ENCODE measurements around the gene CDH23. TPM values are rescaled to one million over a fixed set of nuclear protein-coding genes. Genes with fewer than 3 reads are reported as not detected.

CDH23 gene
- total and polyA plus RNA-seq, 2 of the 8 experiments (the other 6 are each of a cell fraction or from before 2014, with no cell fraction given), result 1.9 to 4.9 TPM

GRCh38 chr10:71555087-71555723, 158.5 kb downstream of the CDH23 start (continued):
- TF ChIP-seq GTF2F1 (IDR thresholded peaks at IDR 0.05; ENCODE audit: borderline replicate concordance, low read depth, low read length) (no peak), SRF (IDR thresholded peaks at IDR 0.05; ENCODE audit: low read depth, low read length) (no peak), ATF2 (IDR thresholded peaks at IDR 0.05; ENCODE audit: low read length) (no peak), SAP30 (IDR thresholded peaks at IDR 0.05; ENCODE audit: insufficient read depth, insufficient replicate concordance, low read length) (no peak), POU5F1 (IDR thresholded peaks at IDR 0.05; ENCODE audit: low read depth, low read length) (no peak), POLR2AphosphoS5 (IDR thresholded peaks at IDR 0.05; ENCODE audit: low read depth, low read length) (no peak), EGR1 (IDR thresholded peaks at IDR 0.05; ENCODE audit: borderline replicate concordance, low read depth, low read length) (no peak), YY1 (IDR thresholded peaks at IDR 0.05; ENCODE audit: low read depth, low read length) (no peak)
